GM12865 (cell line): Measurements from ENCODE around the gene ROR1.

ENCODE experiments used
- DNase-seq: peaks from one replicate; pipeline ENCODE4 v3.0.0; 2010; ENCODE audit warnings: low read depth
- H3K4me3 ChIP-seq: 2 replicates; pipeline ENCODE4 v1.5.1; 2011; ENCODE audit warnings: mild to moderate bottlenecking, low read depth, low read length, control low read depth
- TF ChIP-seq, protein P1 (sequence below): IDR thresholded peaks from 2 replicates; pipeline ENCODE4 v1.5.1; 2011; ENCODE audit warnings: low read length, control low read depth, low read depth, inconsistent platforms; ENCODE audit not compliant: insufficient read depth; ENCODE audit errors: missing control alignments

Gene ROR1

GRCh38 chr1:64062941-64063581, 289.2 kb downstream of the ROR1 start:
- no peak for DNase-seq
- TF ChIP-seq, protein P1, sequence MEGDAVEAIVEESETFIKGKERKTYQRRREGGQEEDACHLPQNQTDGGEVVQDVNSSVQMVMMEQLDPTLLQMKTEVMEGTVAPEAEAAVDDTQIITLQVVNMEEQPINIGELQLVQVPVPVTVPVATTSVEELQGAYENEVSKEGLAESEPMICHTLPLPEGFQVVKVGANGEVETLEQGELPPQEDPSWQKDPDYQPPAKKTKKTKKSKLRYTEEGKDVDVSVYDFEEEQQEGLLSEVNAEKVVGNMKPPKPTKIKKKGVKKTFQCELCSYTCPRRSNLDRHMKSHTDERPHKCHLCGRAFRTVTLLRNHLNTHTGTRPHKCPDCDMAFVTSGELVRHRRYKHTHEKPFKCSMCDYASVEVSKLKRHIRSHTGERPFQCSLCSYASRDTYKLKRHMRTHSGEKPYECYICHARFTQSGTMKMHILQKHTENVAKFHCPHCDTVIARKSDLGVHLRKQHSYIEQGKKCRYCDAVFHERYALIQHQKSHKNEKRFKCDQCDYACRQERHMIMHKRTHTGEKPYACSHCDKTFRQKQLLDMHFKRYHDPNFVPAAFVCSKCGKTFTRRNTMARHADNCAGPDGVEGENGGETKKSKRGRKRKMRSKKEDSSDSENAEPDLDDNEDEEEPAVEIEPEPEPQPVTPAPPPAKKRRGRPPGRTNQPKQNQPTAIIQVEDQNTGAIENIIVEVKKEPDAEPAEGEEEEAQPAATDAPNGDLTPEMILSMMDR: no peak
- no peak overlapping the region for H3K4me3 ChIP-seq

GRCh38 chr1:64065571-64065970, 291.8 kb downstream of the ROR1 start:
- no peak overlapping the region for H3K4me3 ChIP-seq
- TF ChIP-seq, protein P1: no peak
- DNase-seq: no peak

- no peak overlapping the region for H3K4me3 ChIP-seq
- no peak for DNase-seq
- TF ChIP-seq, protein P1: no peak
Observed at GRCh38 chr1:64072089-64072793, 298.4 kb downstream of the ROR1 start.

- H3K4me3 ChIP-seq: no peak overlapping the region
- TF ChIP-seq, protein P1: no peak
- DNase-seq: no peak
Observed at GRCh38 chr1:64073705-64074104, 299.9 kb downstream of the ROR1 start.

DNA sequence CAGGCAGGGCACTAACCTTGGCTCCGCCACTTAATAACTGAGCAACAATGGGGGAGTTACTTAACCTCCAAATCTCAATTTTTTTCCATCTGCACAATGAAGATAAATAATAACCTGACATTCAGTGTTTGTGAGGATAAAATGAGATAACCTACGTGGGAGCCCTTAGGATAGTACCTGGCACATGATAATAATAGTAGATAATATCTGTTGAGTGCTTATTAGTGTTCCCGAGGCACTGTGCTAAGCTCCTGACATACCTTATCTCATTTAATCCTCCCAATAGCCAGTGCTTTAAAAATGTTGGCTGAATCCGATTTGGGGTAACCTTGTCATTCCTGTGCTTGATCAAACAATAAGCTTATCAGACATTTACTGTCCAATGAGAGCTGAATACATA, 300.9 kb downstream of the ROR1 start:
- DNase-seq: no peak
- H3K4me3 ChIP-seq: no peak overlapping the region
- TF ChIP-seq, protein P1: no peak

DNA sequence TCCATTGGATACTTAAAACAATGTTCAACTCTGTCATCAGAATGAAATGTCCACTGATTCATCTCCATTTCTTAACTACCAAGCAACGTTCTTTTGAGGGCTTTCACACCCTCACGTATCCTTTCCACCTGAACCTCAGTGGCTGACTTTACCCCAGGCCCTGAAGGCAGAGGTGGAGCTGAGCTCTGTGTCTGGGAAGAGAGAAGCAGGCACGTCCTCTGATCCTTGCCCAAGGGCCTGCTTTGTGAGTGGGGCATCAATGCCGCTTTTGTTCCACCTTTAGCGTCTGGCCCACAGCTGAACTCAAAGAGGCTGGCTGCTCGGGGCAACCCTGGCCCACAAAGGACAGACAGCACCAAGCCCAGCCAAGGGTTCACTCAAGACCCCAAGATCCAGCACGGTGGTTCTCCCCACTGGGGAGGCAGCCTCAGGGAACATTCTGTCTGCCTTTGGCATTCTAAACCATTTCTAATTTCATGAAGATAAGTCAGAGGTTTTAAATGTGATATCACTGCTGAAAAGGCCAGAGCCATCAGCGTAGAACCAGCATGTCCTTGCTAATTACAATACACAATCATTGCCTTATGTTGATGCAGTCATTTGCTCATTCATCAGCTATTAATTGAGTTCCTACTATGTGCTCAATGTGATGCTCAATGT, 303.6 kb downstream of the ROR1 start:
- TF ChIP-seq, protein P1: no peak
- no peak for DNase-seq
- H3K4me3 ChIP-seq: no peak overlapping the region
